Measurements from ENCODE around the gene OGFOD3. TPM values are rescaled to one million over a fixed set of nuclear protein-coding genes. Genes with fewer than 3 reads are reported as not detected.

OGFOD3 gene
- total RNA-seq, 2 donors from 2014 or later: 28.8 to 31.1 TPM

GRCh38 chr17:82449883-82450356 is 31.5 kb upstream of the OGFOD3 start:
- peak in 1 of 2 donors; percentile 34 for DNase-seq
- intact Hi-C loops (cut with DNase I, micrococcal nuclease): no loop called here
- peak; percentile 10 for ATAC-seq

DNA sequence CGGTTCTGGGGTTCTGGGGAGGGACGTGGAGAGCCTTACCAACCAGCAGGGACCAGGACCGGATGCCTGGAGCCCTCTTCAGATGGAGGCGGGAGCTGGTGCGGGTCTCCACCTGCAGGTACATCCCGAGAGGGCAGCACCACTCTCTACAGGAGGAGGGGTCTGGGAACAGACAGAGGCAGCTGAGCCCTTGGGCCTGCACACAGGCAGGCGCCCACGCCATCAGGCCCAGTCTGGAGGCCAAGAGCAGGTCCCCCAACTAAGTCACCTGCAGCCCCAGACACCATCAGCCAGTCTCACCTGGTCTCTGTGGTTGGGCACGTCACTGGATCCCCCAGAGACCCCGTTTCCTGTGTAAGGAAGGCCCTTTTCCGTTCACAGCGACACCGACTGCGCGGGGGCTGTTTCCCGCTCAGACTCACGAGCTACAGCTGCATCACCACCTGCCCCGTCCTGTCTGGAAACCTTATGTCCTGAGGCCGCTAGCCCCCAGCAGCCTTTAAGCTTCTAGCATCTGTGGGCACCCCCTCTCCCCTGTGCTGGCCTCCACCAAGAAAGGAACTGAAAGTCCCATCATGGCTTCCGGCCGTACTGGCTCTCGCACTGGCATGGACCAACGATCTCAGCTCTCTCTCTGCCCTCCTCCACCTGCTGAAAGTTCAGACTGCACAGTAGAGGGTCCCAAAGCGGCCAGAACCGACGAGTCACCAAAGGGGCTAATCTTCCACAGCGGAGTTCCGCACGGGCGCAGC is 30.9 kb upstream of the OGFOD3 start:
- no peak for ATAC-seq
- DNase-seq: peak in 1 of 2 donors; percentile 72
- intact Hi-C loops (cut with DNase I, micrococcal nuclease): no loop called here

DNA sequence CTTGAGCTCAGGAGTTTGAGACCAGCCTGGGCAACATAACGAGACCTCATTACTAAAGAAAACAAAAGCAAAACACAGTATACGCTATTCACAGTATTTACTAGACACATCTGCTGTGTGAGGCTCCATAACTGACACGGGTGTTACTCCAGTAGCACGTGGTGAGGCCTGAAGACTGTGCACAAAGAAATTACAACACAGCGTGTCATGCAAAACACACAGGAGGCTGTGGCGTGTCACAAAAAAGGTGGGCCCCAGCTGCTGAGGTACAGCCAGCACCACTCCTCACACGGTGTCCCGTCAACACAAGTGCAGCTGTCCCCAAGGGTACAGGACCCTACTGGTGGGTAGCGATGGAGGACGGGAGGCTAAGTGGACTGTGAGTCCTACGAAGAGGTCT is 29.5 kb upstream of the OGFOD3 start:
- no peak for ATAC-seq

DNA sequence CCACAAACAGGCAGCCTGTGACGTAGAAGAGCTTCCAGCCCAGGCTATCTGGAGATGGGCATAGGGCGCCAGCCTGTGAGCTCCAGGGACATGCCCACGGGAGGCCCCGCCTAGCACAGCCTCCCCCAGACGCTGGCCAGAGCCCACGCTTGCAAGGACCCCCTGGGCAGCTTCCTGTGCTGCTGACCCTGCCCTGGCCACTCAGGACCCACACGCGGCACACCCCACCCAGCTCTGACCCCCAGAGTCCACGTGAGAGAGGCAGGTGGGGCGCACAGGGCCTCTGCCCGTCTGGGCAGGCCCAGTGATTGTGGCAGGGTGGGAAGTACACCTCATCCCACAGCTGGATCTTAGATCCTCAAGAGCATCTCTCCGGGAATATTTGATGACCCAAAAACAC is 28.3 kb upstream of the OGFOD3 start:
- no peak for ATAC-seq
- intact Hi-C loops (cut with DNase I, micrococcal nuclease): no loop called here
- DNase-seq: no peak

More for the DNA sequence above, 29.5 kb upstream of the OGFOD3 start:
- intact Hi-C loops (cut with DNase I, micrococcal nuclease): no loop called here
- DNase-seq: no peak

GRCh38 chr17:82446124-82446523 is 27.7 kb upstream of the OGFOD3 start:
- no peak for ATAC-seq
- intact Hi-C loops (cut with DNase I, micrococcal nuclease): no loop called here
- DNase-seq: no peak

DNA sequence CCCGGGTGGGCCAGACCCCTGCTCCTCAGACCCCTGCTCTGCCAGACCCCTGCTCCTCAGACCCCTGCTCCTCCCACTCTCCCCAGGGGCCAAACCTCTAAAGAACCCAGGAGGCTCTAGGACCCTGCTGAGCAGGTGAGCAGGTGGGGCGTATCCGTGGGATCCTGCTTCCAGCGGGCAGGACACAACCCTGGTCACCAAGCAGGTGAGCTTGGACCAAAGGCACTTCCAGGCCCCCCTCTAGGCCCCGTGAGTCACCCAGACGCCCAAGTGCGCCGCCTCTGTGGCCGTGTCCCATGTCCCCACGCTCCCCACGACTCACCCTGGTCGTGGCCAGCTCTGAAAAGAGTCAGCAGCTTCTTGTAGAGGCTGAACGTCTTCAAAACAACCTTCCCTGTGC is 27.2 kb upstream of the OGFOD3 start:
- ATAC-seq (no peak), DNase-seq (no peak)
- intact Hi-C loops (cut with DNase I, micrococcal nuclease): no loop called here

GRCh38 chr17:82444941-82445521 is 26.6 kb upstream of the OGFOD3 start:
- intact Hi-C loops (cut with DNase I, micrococcal nuclease): no loop called here
- DNase-seq (no peak), ATAC-seq (no peak)

DNA sequence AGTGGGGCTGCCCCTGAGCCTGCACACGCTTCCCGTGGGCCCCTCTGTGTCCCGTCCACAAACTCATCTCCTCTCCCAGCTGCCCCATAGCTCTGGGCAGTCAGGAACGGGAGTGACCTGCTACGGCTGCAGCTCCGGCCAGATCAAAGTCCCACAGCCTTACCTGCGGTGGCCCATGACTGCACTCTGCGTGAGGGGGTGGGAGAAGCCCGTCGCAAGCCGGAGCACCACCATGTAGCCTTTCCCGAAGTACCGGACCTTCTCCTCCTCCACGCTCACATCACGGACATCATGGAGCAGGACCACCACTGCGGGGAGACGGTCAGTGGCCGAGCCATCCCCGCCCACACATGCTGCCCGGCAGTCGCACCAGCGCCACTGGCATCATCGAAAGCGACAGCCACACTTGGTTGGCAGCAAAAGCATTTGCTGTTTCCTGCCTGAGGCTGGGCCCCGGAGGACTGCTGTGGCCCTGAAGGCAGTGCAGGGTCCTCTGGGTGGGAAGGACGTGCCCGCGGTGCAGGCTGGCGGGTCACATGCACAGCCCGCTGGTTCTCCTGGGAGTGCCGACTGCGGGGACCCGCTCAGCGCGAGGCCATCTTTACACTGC is 26.0 kb upstream of the OGFOD3 start:
- intact Hi-C loops (cut with DNase I, micrococcal nuclease): no loop called here
- no peak for DNase-seq
- no peak for ATAC-seq

- intact Hi-C loops (cut with DNase I, micrococcal nuclease): no loop called here
- no peak for DNase-seq
- ATAC-seq: no peak
These were observed 25.3 kb upstream of the OGFOD3 start for GRCh38 chr17:82443465-82444283.

- intact Hi-C loops (cut with DNase I, micrococcal nuclease): no loop called here
- DNase-seq (no peak), ATAC-seq (no peak)
These were observed 24.5 kb upstream of the OGFOD3 start for GRCh38 chr17:82442643-82443464.

DNA sequence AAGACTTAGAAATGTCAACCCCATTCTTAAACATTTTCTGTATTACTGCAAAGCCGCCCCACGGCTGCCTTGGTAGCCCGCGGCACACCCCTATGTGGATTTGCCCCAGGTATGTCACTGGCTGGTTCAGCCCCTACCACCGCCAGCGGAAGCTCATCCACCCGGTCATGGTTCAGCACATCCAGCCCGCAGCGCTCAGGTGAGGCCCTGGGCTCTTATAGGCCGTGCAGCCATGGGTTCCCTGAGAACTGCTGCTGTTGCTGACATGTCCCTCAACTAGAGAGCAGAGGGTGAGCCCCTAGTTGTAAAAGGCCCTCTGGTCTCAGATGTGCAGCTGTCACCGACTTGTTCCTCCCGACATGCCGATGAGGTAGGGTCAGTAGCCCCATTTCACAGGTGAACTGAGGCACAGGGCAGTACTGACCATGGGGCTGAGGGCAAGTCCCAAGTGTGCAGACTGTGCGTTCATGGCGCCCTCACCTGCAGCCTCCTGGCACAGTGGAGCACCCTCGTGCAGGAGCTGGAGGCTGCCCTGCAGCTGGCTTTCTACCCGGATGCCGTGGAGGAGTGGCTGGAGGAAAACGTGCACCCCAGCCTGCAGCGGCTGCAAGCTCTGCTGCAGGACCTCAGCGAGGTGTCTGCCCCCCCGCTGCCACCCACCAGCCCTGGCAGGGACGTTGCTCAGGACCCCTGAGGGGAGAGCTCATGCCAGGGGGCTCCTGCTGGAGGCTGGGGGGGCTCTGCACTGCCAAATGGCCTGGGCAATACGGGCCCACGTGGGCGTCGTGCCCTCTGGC is 23.5 kb upstream of the OGFOD3 start:
- ATAC-seq (no peak), DNase-seq (no peak)
- intact Hi-C loops (cut with DNase I, micrococcal nuclease): no loop called here

DNA sequence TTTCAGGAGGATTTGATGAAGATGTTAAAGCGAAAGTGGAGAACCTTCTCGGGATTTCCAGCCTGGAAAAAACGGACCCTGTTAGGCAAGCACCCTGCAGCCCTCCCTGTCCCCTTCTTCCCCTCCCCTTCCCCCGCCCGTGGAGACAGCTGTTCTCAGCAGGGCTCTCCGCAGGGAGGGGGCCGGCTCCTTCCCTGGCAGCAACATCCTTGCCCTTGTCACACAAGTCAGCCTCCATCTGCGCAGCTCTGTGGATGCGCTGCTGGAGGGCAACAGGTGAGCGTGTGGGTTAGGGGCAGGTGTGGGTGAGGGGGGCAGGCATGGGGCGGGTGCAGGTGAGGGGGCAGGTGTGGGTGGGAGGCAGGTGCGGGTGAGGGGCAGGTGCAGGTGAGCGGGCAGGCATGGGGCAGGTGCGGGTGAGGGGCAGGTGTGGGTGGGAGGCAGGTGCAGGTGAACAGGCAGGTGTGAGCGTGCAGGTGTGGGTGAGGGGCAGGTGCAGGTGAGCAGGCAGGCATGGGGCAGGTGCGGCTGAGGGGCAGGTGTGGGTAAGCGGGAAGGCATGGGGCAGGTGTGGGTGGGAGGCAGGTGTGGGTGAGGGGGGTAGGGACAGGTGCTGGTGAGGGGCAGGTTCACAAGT is 22.7 kb upstream of the OGFOD3 start:
- DNase-seq: no peak
- no peak for ATAC-seq
- intact Hi-C loops (cut with DNase I, micrococcal nuclease): no loop called here

DNA sequence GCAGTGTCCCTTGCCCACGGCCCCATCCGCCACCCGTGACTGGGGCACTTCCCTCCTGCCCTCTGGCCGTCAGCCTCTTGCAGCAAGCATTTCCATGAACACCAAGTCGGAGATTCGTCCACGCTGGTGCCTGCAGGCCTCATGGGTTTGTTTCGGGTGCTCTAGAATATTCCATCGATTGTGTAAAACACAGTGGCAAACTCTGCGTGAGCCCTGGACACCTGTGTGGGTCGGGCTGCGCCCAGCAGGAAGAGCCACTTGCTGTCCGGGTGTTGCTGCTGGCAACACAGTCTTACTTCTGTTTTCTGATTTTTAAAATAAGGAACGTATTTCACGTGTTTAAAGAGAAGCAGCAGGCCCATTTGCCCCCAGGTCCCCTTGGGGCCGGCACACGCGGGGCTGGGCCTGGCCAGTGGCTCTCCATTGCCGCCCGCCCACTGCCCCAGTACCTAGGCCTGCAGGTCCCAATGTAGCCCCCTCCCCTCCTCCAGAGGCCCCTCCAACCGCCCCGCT is 22.1 kb upstream of the OGFOD3 start:
- ATAC-seq (no peak), DNase-seq (no peak)
- intact Hi-C loops (cut with DNase I, micrococcal nuclease): no loop called here

DNA sequence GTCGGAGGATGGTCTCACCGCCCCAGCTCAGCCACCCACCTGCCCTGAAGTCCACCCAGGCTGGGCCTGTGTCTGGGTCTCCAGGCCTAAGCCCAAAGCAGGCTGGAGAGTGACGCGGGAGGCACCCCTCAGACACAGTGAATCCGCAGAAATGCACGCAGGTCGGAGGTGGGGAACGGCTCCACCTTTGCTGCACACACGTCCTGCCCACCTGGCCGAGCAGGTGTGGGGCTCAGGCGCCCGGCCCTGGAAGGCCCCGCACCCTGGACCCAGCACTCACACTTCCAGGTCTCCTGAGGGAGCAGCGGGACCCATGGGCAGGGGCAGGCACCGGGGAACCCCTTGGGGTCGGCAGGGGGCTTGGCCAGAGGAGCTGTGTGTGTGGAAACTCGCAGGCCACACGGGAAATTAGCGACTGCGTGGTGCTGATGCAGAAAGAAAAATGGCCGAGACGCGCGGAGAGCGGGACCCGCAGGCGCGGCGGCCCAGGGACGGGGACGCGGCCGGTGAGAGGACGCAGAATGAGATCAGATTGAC is 21.5 kb upstream of the OGFOD3 start:
- ATAC-seq (no peak), DNase-seq (no peak)
- intact Hi-C loops (cut with DNase I, micrococcal nuclease): no loop called here

DNA sequence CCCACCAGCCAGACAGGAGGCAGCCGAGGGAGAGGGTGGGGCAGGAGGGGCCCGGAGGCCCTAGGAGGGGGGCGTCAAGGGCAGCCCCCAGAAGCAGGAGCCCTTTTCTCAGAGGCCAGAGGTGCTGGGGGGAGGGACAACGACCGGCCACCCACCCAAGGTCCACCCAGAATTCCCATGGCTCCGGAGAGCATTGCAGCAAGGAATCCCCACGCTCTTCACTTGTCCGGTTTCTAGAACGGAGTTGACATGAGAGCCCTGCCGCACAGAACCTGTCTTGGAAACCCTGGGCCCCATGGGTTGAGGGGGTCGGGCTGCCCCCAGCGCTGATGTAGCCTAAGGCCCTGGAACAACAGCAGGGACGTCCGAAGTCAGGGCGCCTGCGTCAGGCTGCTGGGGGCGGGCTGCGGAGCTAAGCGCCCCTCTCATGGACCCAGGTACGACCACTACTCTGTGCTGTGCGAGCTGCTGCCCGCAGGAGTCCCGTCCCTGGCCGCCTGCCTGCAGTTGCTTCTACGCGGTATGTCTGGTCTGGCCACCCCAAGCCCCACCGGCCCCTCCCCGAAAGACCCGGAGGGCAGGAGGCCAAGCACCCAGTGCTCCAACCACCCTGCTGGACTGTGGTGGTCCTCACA is 20.9 kb upstream of the OGFOD3 start:
- intact Hi-C loops (cut with DNase I, micrococcal nuclease): no loop called here
- DNase-seq (no peak), ATAC-seq (no peak)

- no peak for ATAC-seq
- intact Hi-C loops (cut with DNase I, micrococcal nuclease): no loop called here
- DNase-seq: no peak
These were observed 20.2 kb upstream of the OGFOD3 start for GRCh38 chr17:82438401-82439193.
